HAP-1 (cell line): ENCODE data around the gene NDUFAF7.
"Not testable (repeated sequence)": the region's sequence is repeated elsewhere in the genome, so short reads cannot be mapped to it uniquely, and the experiment has no call there.

Experiments
- DNase-seq, 2 experiments: peaks; one replicate each; pipeline ENCODE4 v3.0.0-alpha.2; 2016 to 2020; ENCODE audit warnings: low spot score in 2 of 2
- H3K27me3 ChIP-seq: fragments of 250-450 bp; sonication (Bioruptor Pico); 2 replicates; pipeline ENCODE4 v1.5.1; 2020; ENCODE audit warnings: low read depth, mild to moderate bottlenecking, moderate library complexity
- H3K36me3 ChIP-seq: fragments of 250-450 bp; sonication (Bioruptor Pico); replicated peaks from 2 replicates; pipeline ENCODE4 v1.5.1; 2020; ENCODE audit warnings: mild to moderate bottlenecking
- H3K4me1 ChIP-seq: fragments of 250-450 bp; sonication (Bioruptor Pico); 2 replicates; pipeline ENCODE4 v1.5.1; 2020; ENCODE audit warnings: mild to moderate bottlenecking
- H3K4me3 ChIP-seq: fragments of 250-450 bp; sonication (Bioruptor Pico); 2 replicates; pipeline ENCODE4 v1.5.1; 2020; ENCODE audit warnings: mild to moderate bottlenecking, moderate library complexity
- H3K9me3 ChIP-seq: fragments of 250-450 bp; sonication (Bioruptor Pico); 2 replicates; pipeline ENCODE4 v1.5.1; 2020; ENCODE audit warnings: mild to moderate bottlenecking, moderate library complexity
- in situ Hi-C: fragments of 300-500 bp; cut with MboI; formaldehyde crosslinking; loops from 3 replicates; pipeline ENCODE4 v1.14.3; 2020; ENCODE audit warnings: low sequenced_read_pairs, inconsistent platforms, mixed read lengths

NDUFAF7 gene

GRCh38 chr2:37201766-37202165 lies 29.7 kb upstream of the NDUFAF7 start:
- Histone ChIP-seq H3K36me3 (peaks cover 64% of the 10 kb centered on the region), H3K4me3 (no peak overlapping the region), H3K4me1 (peaks cover 37% of the 10 kb centered on the region), H3K27me3 (no peaks in the 10 kb centered on the region), H3K9me3 (peaks cover 10% of the 10 kb centered on the region)
- DNase-seq, result no peak
- in situ Hi-C loops, result no loop called here

DNA sequence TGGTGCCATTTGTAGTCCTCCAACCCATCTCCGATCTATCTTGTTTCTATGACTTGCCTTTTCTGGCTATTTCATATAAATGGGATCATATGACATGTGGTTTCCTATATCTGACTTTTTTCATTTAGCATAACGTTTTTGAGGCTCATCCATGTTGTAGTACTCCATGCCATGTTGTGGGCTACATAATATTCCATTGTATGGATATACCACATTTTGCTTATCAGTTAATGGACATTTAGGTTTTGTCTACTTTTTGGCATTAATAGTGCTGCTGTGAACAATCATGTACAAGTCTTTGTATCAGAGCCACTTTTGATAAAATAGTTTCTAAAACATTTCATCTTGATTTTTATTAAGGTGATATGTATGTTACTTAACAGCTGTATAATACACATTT lies 27.8 kb upstream of the NDUFAF7 start:
- no peaks in the 10 kb centered on the region for H3K27me3 ChIP-seq

GRCh38 chr2:37205071-37205661 lies 26.3 kb upstream of the NDUFAF7 start:
- H3K36me3 ChIP-seq, result peaks cover 90% of the 10 kb centered on the region
- H3K27me3 ChIP-seq, DNase-seq, in situ Hi-C loops, H3K4me3 ChIP-seq: not testable (repeated sequence)
- peaks cover 16% of the 10 kb centered on the region for H3K4me1 ChIP-seq
- H3K9me3 ChIP-seq, result peaks cover 27% of the 10 kb centered on the region

More for the DNA sequence above, 27.8 kb upstream of the NDUFAF7 start:
- H3K9me3 ChIP-seq, result peaks cover 21% of the 10 kb centered on the region
- no peak overlapping the region for H3K4me3 ChIP-seq
- in situ Hi-C loops, result no loop called here
- DNase-seq, result no peak
- peaks cover 83% of the 10 kb centered on the region for H3K36me3 ChIP-seq
- H3K4me1 ChIP-seq, result peaks cover 21% of the 10 kb centered on the region

- peaks cover 27% of the 10 kb centered on the region for H3K9me3 ChIP-seq
- H3K4me1 ChIP-seq, result peaks cover 16% of the 10 kb centered on the region
- in situ Hi-C loops, result no loop called here
- H3K4me3 ChIP-seq, result no peak overlapping the region
- peaks cover 95% of the 10 kb centered on the region for H3K36me3 ChIP-seq
- no peaks in the 10 kb centered on the region for H3K27me3 ChIP-seq
- DNase-seq, result peak; percentile 72 to 78
Observed at GRCh38 chr2:37205689-37206341, 25.6 kb upstream of the NDUFAF7 start.

GRCh38 chr2:37206760-37207159 lies 24.7 kb upstream of the NDUFAF7 start:
- peaks cover 97% of the 10 kb centered on the region for H3K36me3 ChIP-seq
- H3K27me3 ChIP-seq, in situ Hi-C loops, DNase-seq, H3K4me3 ChIP-seq: not testable (repeated sequence)
- H3K4me1 ChIP-seq, result peaks cover 16% of the 10 kb centered on the region
- peaks cover 27% of the 10 kb centered on the region for H3K9me3 ChIP-seq

DNA sequence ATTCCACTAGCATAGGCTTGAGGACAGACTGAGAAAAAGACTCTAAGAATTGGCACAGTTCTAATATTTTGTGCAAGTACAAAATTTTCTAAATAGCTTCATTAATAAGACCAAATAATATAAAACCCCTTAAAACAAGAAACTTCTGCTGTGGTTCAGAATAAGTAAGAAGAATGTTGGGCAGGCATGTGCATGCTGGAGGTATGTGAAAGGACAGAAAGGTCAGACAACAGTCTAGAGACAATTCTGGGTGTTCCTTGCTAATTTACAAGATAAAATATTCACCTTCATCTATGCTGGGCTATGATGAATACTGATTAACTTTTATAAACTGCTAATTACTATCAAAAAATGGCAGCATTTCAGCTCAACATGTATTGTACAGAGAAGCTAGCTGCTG lies 20.2 kb upstream of the NDUFAF7 start:
- Histone ChIP-seq H3K36me3 (peaks cover 95% of the 10 kb centered on the region), H3K9me3 (peaks cover 23% of the 10 kb centered on the region), H3K4me1 (peaks cover 1% of the 10 kb centered on the region), H3K4me3 (no peak overlapping the region), H3K27me3 (no peaks in the 10 kb centered on the region)
- no peak for DNase-seq
- in situ Hi-C loops, result no loop called here

GRCh38 chr2:37211939-37212338 lies 19.5 kb upstream of the NDUFAF7 start:
- H3K36me3 ChIP-seq, result peaks cover 95% of the 10 kb centered on the region
- H3K4me3 ChIP-seq, result no peak overlapping the region
- in situ Hi-C loops, result no loop called here
- no peaks in the 10 kb centered on the region for H3K4me1 ChIP-seq
- H3K9me3 ChIP-seq, result peaks cover 16% of the 10 kb centered on the region
- DNase-seq, result no peak
- H3K27me3 ChIP-seq, result no peaks in the 10 kb centered on the region

GRCh38 chr2:37215250-37215649 lies 16.2 kb upstream of the NDUFAF7 start:
- Histone ChIP-seq H3K4me3 (no peak overlapping the region), H3K36me3 (peaks cover 84% of the 10 kb centered on the region), H3K4me1 (no peaks in the 10 kb centered on the region), H3K27me3 (no peaks in the 10 kb centered on the region), H3K9me3 (no peaks in the 10 kb centered on the region)
- no peak for DNase-seq
- in situ Hi-C loops, result no loop called here

- in situ Hi-C loops, result no loop called here
- H3K36me3 ChIP-seq, result peaks cover 86% of the 10 kb centered on the region
- H3K4me1 ChIP-seq, result peaks cover 3% of the 10 kb centered on the region; the same call in 1 of the 2 replicates
- no peak overlapping the region for H3K4me3 ChIP-seq
- no peaks in the 10 kb centered on the region for H3K9me3 ChIP-seq
- no peaks in the 10 kb centered on the region for H3K27me3 ChIP-seq
- DNase-seq, result no peak
Observed at GRCh38 chr2:37219046-37219445, 12.4 kb upstream of the NDUFAF7 start.

DNA sequence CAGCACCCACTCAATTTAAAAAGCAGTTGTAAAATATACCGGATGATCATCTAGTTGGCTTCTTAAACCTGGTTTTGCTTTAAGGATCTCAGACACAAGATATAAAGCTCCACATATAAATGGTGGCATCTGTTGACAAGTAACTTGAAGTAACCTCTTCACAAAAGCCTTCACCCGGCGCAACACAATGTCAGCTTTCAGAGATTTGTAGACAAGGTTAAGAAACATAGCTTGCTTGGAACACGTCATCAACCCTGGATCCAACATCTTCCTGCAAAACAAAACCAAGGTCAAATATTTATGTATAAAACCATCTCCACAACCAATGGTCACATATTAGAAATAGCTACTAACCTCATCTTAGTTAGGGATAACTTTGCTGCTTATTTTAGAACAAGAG lies 8.3 kb upstream of the NDUFAF7 start:
- Histone ChIP-seq H3K36me3 (peaks cover 71% of the 10 kb centered on the region), H3K4me3 (no peak overlapping the region), H3K9me3 (no peaks in the 10 kb centered on the region), H3K4me1 (peaks cover 29% of the 10 kb centered on the region), H3K27me3 (no peaks in the 10 kb centered on the region)
- in situ Hi-C loops, result no loop called here
- DNase-seq, result no peak

- Histone ChIP-seq H3K9me3 (no peaks in the 10 kb centered on the region), H3K27me3 (no peaks in the 10 kb centered on the region), H3K4me3 (no peak overlapping the region), H3K4me1 (peaks cover 31% of the 10 kb centered on the region), H3K36me3 (peaks cover 68% of the 10 kb centered on the region)
- in situ Hi-C loops, result no loop called here
- DNase-seq, result no peak
Observed at GRCh38 chr2:37224063-37224462, 7.4 kb upstream of the NDUFAF7 start.

DNA sequence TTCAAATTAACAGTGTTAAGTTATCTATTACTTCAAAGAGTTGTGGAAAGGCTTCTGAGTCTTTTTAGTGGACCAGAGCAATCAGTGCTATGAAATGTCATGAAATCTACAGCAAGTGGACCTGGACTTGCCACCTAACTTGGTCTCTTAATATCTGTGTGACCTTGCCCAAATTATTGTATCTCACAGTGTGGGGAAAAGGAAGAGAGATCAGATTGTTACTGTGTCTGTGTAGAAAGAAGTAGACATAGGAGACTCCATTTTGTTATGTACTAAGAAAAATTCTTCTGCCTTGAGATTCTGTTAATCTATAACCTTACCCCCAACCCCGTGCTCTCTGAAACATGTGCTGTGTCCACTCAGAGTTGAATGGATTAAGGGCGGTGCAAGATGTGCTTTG lies 6.3 kb upstream of the NDUFAF7 start:
- H3K27me3 ChIP-seq, in situ Hi-C loops, DNase-seq, H3K9me3 ChIP-seq: not testable (repeated sequence)
- Histone ChIP-seq H3K4me3 (peak overlapping the region; percentile 10), H3K4me1 (peaks cover 31% of the 10 kb centered on the region), H3K36me3 (peaks cover 59% of the 10 kb centered on the region)

DNA sequence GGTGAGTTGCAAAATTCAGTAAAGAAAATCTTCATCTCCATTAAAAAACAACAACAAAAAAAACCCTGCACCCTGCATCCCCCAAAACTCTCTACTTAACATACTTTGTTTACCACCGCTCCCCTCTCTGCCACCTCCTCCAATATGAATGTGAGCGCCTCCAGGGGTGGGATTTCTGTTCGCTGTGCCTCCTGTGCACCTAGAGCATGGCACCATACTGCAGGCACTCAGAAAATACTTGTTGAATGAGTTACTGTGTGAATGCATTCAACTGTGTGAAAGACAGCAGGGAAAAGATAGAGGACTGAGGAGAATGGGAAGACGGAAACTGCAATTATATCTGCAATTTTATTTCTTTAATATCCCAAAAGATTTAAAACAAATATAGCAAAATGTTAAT lies 4.6 kb upstream of the NDUFAF7 start:
- H3K4me3 ChIP-seq, result peak overlapping the region; percentile 25
- H3K36me3 ChIP-seq, result peaks cover 42% of the 10 kb centered on the region
- H3K27me3 ChIP-seq, result no peaks in the 10 kb centered on the region
- DNase-seq, result peak; percentile 66 to 75
- no peaks in the 10 kb centered on the region for H3K9me3 ChIP-seq
- in situ Hi-C loops, result no loop called here
- peaks cover 31% of the 10 kb centered on the region for H3K4me1 ChIP-seq

DNA sequence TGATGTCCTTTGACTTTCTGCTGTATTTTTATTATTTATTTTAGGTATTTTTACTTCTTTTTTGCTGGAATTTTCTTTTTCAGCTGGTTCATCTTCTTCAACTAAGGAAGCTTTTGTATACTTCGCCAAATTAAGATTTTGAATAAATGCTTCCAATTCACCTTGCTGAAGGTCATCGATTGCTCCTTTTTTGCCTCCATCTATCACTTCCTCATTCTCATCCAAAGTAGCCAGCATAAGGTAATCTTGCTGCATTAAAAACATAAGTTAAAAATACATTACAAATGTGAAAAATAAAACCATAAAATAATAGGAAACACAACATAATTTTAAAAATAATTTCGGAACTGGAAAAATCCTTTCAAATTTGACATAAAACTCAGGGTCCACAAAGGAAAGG lies 2.7 kb upstream of the NDUFAF7 start:
- Histone ChIP-seq H3K4me1 (peaks cover 37% of the 10 kb centered on the region), H3K9me3 (no peaks in the 10 kb centered on the region), H3K36me3 (peaks cover 23% of the 10 kb centered on the region), H3K27me3 (no peaks in the 10 kb centered on the region), H3K4me3 (no peak overlapping the region)
- DNase-seq, result no peak
- in situ Hi-C loops, result no loop called here
